HG02759 (cell line): ENCODE results near the gene PYY.
"Not testable (repeated sequence)": the region's sequence is repeated elsewhere in the genome, so short reads cannot be mapped to it uniquely, and the experiment has no call there.

Source experiments
- ATAC-seq: cut with Tn5 transposase; IDR thresholded peaks from one replicate; pipeline ENCODE4 v1.9.1; 2021; ENCODE audit warnings: mild to moderate bottlenecking, moderate library complexity; ENCODE audit not compliant: unreplicated experiment

The PYY gene

GRCh38 chr17:43953746-43954145 lies at the start of gene PYY:
Gene PYY, minus strand, starts transcription at chr17:43953940. Its CDS starts 457 bp downstream, at chr17:43953483.
- ATAC-seq: no peak

DNA sequence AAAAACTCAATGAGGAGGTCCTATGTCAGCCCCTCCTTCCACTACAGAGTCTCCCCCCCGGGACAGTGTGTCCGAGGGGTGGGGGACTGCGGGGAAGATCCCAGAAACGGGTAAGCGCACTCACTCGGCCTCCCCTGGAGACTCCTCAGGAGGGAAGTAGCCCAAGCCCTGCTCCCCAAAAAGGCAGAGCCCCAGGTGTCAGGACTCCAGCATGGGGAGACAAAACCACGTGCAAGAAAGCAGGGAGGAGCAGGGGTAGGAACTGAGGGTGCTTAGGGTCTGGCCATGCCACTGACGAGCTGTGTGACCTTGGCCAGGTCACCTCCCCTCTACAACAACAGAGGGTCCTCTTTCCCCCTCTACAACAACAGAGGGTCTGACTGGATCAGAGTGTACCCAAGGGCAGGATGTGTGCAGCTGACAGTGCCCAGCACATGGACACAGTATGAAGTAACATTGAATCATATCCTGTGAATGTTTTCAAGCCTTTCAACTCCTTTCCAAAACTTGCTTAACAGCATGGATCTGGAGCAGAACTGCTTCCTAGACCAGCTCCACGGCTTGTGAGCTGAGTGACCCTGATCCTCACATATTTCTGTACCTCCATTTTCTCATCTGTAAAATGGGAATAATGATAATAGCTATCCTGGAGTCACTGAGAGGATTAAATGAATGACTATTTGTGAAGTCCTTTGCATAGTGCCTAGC lies 48.6 kb upstream of the PYY start:
- no peak for ATAC-seq

DNA sequence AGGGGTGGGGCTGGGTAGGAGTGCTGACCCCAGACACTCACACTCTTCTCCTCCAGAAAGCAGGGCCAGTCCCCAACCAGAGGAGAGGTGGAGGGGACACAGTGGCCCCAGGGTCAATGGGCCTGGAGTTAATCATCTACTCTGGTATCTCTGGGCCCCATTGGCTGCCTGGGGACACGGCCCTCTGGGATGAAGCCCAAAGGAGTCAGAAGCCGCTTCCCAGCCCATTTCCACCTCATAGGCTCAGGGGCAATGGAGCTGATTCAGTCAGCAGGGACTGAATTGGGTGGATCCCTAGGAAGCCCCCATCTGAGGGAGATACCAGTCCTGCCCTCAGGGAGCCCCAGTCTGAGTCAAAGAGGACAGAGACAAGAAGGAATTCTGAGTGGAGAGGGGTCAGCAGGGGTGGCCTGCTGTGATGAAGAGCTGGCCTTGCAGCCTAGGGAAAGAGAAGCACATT lies 47.8 kb upstream of the PYY start:
- no peak for ATAC-seq

DNA sequence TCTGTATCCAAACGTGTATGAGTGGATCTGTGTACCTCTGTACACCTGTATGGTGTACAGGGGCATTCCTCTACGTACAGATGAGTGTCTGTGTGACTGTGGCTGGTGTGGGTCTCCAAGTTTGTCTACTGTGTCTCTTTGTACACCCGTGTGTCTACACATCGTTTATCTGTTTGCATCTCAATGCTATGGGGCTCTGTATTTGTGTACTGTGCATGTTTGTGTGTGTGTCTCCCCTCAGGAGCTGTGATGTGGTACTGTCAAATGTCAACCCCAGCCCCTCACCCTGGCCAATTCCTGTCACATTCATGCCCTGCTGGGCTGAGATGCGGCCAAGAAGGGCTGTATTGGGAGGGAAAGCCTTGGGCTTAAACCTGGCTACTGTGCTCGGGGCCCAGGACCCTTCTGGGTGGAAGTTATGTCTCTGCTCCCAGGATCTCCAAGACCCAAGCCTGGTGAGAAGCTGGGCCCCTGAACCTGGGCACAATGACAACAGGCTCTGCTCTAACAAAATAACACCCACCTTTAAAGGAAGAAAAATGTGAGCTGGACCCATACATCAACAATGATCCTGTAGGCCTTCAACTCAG lies 47.2 kb upstream of the PYY start:
- ATAC-seq: no peak

DNA sequence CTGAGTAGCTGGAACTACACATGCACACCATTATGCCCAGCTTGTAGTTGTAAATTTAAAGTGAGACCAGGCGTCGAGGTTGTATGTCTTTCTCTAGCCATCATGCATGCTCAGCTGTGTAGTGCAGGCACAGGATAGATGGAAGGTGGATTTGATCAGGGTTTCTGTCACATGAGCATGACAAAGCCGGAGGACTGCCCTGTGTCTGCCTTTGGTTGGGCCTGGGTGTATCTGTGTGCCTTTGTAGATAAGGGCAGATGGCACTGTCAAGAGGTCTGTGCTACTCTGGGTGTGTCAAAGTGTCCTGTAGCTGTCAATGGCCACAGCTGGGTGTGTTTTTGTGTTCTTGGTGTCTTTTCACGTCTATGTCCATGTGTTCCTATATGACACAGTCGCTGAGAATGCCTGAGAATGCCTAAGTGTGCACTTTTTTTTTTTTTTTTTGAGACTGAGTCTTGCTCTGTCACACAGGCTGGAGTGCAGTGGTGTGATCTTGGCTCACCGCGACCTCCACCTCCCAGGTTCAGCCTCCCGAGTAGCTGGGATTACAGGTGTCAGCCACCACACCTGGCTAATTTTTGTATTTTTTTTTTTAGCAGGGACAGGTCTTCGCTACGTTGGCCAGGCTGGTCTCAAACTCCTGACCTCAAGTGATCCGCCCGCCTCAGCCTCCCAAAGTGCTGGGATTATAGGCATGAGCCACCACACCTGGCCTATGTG lies 46.6 kb upstream of the PYY start:
- no peak for ATAC-seq

DNA sequence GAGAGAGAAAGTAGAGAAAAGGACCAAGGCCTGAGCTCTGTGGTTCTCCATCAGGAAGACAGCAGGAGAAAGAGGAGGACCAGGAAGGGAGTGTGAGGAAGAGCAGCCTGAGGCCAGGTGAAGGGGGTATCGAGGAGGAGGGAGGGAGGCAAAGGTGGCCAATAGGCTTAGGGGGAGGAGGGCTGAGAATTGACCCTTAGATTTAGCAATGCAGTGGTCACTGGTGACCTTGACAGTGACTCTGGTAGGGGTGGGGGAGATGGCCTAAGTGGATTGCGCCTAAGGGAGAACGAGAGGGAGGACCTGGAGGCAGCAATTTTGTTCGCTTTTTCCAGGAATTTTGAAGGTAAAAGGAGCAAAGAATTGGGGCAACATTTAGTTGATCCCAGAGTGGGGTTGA lies 45.3 kb upstream of the PYY start:
- no peak for ATAC-seq

DNA sequence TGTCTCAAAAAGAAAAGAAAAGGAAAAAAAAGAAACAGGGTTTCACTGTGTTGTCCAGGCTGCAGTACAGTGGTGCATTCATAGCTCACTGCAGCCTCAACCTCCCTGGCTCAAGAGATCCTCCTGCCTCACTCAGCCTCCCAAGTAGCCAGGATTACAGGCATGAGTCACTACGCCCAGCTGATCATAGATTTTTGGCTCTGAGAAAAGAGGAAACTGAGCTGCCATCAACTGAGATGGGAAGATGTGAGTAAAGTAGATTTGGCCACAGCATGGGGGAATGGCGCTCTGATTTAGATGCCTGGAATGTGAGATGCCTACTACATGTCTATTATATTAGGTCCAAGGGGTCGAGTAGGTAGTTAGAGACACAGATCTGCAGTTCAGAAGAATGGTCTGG lies 44.8 kb upstream of the PYY start:
- ATAC-seq: no peak

DNA sequence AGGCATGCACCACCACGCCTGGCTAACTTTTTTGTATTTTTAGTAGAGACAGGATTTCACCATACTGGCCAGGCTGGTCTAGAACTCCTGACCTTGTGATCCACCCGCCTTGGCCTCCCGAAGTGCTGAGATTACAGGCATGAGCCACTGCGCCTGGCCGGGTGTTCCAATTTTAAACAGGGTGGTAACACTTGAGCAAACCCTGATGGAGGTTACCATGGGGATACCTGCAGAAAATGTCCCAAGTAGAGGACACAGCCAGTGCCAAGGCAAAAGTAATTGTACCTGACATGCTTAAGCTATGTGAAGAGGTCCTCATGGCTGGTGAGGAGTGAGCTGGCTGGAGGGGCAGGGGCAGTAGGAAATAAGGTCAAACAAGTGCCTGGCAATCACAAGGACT lies 43.4 kb upstream of the PYY start:
- ATAC-seq: not testable (repeated sequence)

GRCh38 chr17:43995150-43995471 lies 41.4 kb upstream of the PYY start:
- no peak for ATAC-seq

GRCh38 chr17:43994272-43995149 lies 40.8 kb upstream of the PYY start:
- ATAC-seq: no peak

GRCh38 chr17:43992641-43993040 lies 38.9 kb upstream of the PYY start:
- ATAC-seq: no peak

- ATAC-seq: no peak
These were observed 34.6 kb upstream of the PYY start for GRCh38 chr17:43988301-43988700.

DNA sequence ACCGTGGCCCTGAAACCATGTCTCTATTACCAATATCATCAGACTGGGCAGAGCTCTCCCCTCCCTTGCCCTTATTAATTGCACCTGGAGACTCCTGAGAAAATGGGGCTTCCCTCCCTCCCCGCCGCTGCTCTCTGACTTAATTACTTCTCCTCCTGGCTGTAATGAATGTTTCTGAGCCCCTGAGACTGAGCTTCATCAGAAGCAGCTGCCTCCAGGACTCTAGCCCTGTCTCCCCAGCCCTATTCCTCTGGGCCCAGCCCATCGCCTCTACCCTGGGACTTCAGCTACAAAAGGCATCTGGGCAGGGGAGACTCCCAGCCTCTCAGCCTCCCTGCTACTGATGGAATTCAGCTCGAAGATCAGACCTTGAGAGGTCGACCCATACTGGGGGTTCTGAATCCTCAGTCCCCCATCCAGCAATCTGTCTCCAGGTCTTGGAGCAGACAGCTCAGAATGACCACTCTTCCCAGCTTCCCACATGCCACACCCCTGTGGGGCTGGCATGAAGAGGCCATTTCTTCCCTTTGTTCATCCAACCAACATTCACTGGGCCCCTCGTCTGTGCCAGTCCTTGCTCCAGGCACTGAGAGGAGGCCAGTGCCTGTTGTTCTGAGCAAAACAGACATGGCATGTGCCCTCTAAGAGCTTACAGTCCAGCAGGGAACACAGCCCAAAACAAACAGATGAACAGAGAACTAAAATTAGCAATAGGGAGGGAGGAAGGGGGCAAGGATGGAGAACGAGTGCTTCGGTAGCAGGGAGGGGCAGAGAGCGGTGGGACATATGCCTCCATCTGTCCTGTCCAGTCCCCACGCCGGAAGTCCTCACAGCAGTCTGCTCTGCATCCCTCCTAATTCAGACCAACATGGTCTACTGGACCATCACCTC lies 33.6 kb upstream of the PYY start:
- no peak for ATAC-seq

- no peak for ATAC-seq
These were observed 32.7 kb upstream of the PYY start for GRCh38 chr17:43986225-43986981.

GRCh38 chr17:43984521-43984920 lies 30.8 kb upstream of the PYY start:
- ATAC-seq: no peak

DNA sequence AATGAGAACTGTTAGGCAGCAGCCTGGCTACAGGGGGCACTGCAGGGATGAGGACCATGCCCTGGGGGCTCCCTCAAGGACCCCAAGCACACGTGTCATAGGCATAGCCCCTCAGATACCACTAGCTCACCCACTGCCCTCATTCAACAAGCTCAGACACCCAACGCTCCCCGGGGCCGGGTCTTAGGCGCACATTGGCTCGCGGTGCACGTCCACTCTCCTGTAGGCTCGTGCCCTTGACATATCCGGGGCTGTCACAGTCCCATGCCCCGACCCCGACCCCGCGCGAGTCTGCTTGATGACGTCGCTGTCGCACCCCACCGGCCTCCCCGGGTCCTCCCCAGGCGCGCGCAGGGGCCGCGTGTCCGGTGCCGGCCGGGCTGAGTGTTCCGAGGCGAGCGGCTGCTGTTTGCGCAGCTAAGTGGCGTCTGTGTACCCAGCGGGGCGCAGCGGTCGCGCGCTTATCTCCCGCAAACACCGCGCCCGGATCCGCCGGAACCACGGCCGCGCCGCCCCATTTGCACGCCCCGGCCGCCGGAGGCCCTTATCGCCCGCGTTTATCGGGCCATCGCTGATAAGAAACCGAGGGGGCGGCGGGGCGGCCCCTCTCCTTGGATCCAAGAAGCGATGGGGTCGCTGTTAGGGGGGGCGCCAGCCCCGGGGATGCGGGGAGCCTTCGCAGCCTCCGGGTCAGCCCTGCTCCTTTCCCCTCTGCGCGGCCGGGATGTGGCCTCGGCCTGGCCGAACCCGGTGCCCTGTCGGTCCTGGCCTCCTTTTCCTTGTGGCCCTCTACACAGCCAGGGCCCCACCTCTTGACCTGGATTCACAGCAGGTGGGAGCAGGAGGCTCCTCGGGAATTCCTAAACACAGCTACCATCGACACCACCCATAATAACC lies 30.0 kb upstream of the PYY start:
- ATAC-seq: no peak

- no peak for ATAC-seq
These were observed 29.4 kb upstream of the PYY start for GRCh38 chr17:43983196-43983514.

DNA sequence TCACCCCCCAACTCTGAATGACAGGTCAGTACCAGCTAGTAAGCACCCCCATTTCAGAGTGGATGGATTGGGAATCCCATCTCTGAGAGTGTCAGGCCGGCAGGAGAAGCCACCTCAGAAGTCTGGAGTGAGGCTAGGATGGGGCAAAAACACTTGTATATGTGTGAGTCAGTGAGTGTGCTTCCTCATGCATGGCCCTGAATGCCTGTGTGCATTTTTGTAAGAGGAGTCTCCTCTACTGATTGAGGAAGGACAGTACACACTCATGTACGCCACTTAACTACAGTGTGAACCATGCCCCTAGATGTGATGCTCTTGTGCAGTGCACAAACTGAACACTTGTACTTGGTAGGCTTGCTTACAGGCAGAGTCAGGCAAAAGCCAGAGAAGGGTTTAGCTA lies 28.4 kb upstream of the PYY start:
- ATAC-seq: no peak

DNA sequence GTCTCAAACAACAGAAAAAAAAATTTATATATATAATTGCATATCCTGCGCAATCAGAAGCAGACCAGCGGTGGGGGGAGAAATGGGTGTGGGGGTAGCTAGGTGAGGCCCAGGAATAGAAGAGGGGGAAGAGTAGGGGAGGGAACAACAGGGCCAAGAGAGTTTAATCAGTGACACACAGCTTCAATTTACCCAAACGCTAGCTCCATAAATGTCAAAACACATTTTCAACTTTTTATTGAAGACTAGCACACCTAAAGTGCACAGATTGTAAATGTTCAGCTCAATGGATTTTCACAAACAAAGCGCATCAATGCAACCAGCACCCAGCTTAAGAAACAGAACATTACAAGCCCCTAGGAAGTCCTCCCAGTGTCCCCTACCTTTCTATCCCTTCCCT lies 25.9 kb upstream of the PYY start:
- no peak for ATAC-seq
